Testis (tissue), 2 donors: ENCODE measurements around the gene USP32.

Experiments used
- POLR2A ChIP-seq: fragments of 450-650 bp; IDR thresholded peaks from one replicate; pipeline ENCODE4 v1.6.1; 2017; ENCODE audit warnings: antibody characterized with exemption, mild to moderate bottlenecking, moderate library complexity
- TF ChIP-seq, protein P1 (sequence below), 3 experiments: fragments of 450-650 bp in 2 of 3; fragments of 200-600 bp in 1 of 3; sonication (generic) in 1 of 3; IDR thresholded peaks; one replicate each; pipeline ENCODE4 v1.5.1; 2016 to 2019; ENCODE audit warnings: antibody characterized with exemption in 3 of 3, mild to moderate bottlenecking in 2 of 3, moderate library complexity in 1 of 3

DNA sequence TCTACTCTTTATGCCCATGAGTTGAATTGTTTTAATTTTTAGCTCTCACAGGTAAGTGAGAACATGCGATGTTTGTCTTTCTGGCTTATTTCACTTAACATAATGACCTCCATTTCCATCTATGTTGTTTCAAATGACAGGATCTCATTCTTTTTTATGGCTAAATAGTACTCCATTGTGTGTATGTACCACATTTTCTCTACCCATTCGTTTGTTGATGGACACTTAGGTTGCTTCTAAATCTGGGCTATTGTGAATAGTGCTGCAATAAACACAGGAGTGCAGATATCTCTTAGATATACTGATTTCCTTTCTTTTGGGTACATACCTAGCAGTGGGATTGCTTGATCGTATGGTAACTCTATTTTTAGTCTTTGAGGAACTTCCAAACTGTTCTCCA is 261.5 kb downstream of the USP32 start:
- TF ChIP-seq, protein P1, sequence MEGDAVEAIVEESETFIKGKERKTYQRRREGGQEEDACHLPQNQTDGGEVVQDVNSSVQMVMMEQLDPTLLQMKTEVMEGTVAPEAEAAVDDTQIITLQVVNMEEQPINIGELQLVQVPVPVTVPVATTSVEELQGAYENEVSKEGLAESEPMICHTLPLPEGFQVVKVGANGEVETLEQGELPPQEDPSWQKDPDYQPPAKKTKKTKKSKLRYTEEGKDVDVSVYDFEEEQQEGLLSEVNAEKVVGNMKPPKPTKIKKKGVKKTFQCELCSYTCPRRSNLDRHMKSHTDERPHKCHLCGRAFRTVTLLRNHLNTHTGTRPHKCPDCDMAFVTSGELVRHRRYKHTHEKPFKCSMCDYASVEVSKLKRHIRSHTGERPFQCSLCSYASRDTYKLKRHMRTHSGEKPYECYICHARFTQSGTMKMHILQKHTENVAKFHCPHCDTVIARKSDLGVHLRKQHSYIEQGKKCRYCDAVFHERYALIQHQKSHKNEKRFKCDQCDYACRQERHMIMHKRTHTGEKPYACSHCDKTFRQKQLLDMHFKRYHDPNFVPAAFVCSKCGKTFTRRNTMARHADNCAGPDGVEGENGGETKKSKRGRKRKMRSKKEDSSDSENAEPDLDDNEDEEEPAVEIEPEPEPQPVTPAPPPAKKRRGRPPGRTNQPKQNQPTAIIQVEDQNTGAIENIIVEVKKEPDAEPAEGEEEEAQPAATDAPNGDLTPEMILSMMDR (IDR thresholded peaks at IDR 0.05): no peak
- TF ChIP-seq POLR2A: no peak
